ENCODE results near the gene KCNMA1. TPM values are rescaled to one million over a fixed set of nuclear protein-coding genes. Genes with fewer than 3 reads are reported as not detected.

Gene KCNMA1
- total RNA-seq, 1 donor from 2014 or later = 30.1 TPM

DNA sequence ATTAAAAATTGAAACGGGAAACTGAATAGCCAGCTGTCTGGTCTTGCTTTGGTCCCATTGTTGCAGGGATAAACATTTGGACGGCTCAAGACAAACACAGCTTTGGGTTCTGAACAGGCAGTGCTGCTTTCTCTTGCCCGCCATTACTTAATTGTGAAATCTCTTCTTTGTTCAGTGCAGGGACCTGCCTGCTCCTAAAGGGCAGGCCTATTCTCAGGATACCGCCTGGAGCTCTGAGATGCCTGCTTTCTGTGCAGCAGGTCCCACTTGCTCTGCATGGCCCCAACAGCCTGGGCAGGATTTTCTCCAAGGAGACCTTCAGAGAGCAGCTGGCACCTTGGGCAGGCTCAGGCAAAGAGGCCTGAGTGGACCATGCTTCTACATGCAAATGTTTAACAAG is 237.6 kb downstream of the KCNMA1 start:
- Mint-ChIP-seq H3K27ac (no peak overlapping the region), H3K9me3 (no peaks in the 10 kb centered on the region), H3K4me3 (no peak overlapping the region), H3K36me3 (peaks cover 9% of the 10 kb centered on the region), H3K4me1 (ENCODE audit: unreplicated experiment) (peaks cover 6% of the 10 kb centered on the region), H3K27me3 (peaks cover 9% of the 10 kb centered on the region)
- DNase-seq (ENCODE audit: extremely low spot score, unreplicated experiment) = no peak
- TF ChIP-seq, protein P1, sequence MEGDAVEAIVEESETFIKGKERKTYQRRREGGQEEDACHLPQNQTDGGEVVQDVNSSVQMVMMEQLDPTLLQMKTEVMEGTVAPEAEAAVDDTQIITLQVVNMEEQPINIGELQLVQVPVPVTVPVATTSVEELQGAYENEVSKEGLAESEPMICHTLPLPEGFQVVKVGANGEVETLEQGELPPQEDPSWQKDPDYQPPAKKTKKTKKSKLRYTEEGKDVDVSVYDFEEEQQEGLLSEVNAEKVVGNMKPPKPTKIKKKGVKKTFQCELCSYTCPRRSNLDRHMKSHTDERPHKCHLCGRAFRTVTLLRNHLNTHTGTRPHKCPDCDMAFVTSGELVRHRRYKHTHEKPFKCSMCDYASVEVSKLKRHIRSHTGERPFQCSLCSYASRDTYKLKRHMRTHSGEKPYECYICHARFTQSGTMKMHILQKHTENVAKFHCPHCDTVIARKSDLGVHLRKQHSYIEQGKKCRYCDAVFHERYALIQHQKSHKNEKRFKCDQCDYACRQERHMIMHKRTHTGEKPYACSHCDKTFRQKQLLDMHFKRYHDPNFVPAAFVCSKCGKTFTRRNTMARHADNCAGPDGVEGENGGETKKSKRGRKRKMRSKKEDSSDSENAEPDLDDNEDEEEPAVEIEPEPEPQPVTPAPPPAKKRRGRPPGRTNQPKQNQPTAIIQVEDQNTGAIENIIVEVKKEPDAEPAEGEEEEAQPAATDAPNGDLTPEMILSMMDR (conservative IDR thresholded peaks at IDR 0.05) = no peak

DNA sequence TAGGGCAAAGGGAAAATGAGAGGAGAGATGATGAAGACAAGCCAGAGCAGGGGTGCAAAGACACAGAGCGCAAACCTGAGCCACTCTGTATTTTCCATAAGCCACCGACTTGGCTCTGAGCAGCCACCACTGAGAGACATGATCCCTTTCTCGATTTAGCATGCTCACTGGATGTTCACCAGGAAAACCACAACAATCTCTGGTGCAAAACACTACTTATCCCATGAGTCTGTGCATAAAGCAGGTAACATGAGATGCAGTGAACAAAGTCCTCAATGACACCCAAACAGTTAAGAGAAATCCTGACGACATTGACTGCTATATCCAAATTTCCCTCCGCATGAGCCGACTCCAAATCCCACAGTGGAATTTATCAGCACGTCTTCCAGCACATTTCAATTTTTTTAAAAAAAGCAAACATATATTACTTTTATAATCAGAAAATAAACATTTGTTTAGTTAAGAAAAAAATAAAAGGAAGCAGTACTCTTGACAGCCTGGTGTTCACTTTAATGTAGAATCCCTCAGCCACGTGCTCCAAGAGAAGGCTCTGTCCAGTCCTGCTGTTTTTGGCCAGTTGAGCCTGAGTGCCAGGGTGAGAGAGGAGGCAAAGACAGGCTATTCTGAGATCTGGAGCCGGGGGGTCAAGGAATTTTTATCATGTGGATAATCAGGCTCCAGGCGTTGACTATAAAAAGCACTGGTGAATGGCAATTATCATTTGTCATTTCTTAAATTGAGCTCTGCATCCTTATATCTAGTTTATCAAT is 238.4 kb downstream of the KCNMA1 start:
- Mint-ChIP-seq H3K27ac (no peak overlapping the region), H3K27me3 (peaks cover 9% of the 10 kb centered on the region), H3K9me3 (no peaks in the 10 kb centered on the region), H3K4me1 (ENCODE audit: unreplicated experiment) (no peaks in the 10 kb centered on the region), H3K4me3 (no peak overlapping the region), H3K36me3 (peaks cover 9% of the 10 kb centered on the region)
- TF ChIP-seq, protein P1 (conservative IDR thresholded peaks at IDR 0.05) = no peak
- DNase-seq (ENCODE audit: extremely low spot score, unreplicated experiment) = no peak

DNA sequence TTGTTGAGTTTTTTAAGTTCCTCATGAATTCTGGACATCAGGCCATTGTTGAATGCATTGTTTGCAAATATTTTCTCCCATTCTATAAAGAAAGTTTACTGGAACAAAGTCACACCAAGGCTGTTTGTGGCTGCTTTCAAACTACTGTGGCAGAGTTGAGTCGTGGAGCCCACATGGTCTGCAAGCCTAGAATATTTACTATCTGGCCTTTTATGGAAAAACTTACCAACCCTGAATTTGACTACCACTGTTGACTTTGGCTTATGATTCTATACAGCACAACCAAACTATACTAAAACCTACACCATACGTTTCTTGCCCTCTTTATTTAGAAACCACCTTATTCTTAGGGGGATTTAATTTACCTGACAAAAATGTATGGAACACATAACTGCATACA is 239.1 kb downstream of the KCNMA1 start:
- Mint-ChIP-seq H3K27ac (no peak overlapping the region), H3K27me3 (peaks cover 9% of the 10 kb centered on the region), H3K4me3 (no peak overlapping the region)

DNA sequence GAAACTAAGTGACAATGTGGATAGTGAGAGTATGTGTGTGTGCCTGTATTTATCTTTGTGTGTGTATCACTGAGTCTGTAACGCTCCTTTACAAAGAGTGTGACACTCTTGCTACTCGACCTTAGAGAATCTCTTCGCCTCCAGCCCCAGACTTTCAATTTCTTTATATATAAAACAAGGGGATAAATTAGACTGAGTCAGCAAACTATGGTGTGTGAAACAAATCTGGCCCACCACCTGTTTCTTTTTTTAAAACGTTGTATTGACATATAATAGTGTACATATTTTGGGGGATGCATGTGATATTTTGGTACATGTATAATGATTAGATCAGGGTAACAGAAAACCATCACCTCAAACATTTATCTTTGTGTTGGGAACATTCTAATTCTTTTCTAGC is 240.5 kb downstream of the KCNMA1 start:
- H3K27me3 Mint-ChIP-seq = peaks cover 9% of the 10 kb centered on the region
- H3K4me3 Mint-ChIP-seq = no peak overlapping the region
- no peak for DNase-seq (ENCODE audit: extremely low spot score, unreplicated experiment)
- H3K4me1 Mint-ChIP-seq (ENCODE audit: unreplicated experiment) = peaks cover 5% of the 10 kb centered on the region
- TF ChIP-seq, protein P1 (conservative IDR thresholded peaks at IDR 0.05) = no peak
- peaks cover 7% of the 10 kb centered on the region for H3K36me3 Mint-ChIP-seq
- no peak overlapping the region for H3K27ac Mint-ChIP-seq
- no peaks in the 10 kb centered on the region for H3K9me3 Mint-ChIP-seq

More for the DNA sequence above, 239.1 kb downstream of the KCNMA1 start:
- TF ChIP-seq, protein P1 (conservative IDR thresholded peaks at IDR 0.05) = no peak
- no peak for DNase-seq (ENCODE audit: extremely low spot score, unreplicated experiment)
- Mint-ChIP-seq H3K4me1 (ENCODE audit: unreplicated experiment) (no peaks in the 10 kb centered on the region), H3K36me3 (peaks cover 9% of the 10 kb centered on the region), H3K9me3 (no peaks in the 10 kb centered on the region)

DNA sequence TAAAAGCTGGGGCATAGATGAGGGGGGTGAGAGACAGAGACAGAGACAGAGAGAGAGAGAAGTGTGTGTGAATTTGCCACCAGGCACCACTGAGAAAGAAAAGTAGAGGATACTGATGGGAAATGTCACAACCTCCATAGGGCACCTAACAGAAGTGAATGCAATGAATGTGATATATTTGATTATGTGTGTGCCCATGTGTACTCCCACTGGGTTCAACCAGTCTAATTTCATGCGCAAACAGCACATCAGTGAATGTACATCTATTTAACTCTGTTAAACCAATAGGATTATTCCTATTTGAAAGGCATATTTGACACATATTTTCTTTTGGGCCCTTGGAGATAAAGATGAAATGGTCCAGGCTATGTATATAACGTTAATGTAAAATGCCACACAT is 241.3 kb downstream of the KCNMA1 start:
- Mint-ChIP-seq H3K4me3 (no peak overlapping the region), H3K4me1 (ENCODE audit: unreplicated experiment) (peaks cover 5% of the 10 kb centered on the region)

More for the DNA sequence above, 241.3 kb downstream of the KCNMA1 start:
- TF ChIP-seq, protein P1 (conservative IDR thresholded peaks at IDR 0.05) = no peak
- H3K9me3 Mint-ChIP-seq = no peaks in the 10 kb centered on the region
- no peak overlapping the region for H3K27ac Mint-ChIP-seq
- peaks cover 9% of the 10 kb centered on the region for H3K27me3 Mint-ChIP-seq
- DNase-seq (ENCODE audit: extremely low spot score, unreplicated experiment) = no peak
- H3K36me3 Mint-ChIP-seq = no peaks in the 10 kb centered on the region
